ENCODE measurements around the gene MPL. TPM values are rescaled to one million over a fixed set of nuclear protein-coding genes. Genes with fewer than 3 reads are reported as not detected.

Gene MPL
- total and polyA plus RNA-seq, 4 donors: 0.03 to 1.0 TPM; not detected in 2

GRCh38 chr1:43349594-43350306 is 12.1 kb downstream of the MPL start:
- Histone ChIP-seq H3K9me3 (ENCODE audit: control insufficient read depth in 4 of 4, low read length in 3 of 4) (no peaks in the 10 kb centered on the region), H3K4me3 (ENCODE audit: low read depth in 1 of 3, low read length in 3 of 3) (peak overlapping the region; percentile 60 to 63 (median 62)), H3K36me3 (ENCODE audit: control insufficient read depth in 4 of 4, insufficient read depth in 3 of 4, low read depth in 1 of 4, low read length in 3 of 4) (no peaks in the 10 kb centered on the region), H3K4me1 (ENCODE audit: control insufficient read depth in 4 of 4, insufficient read depth in 4 of 4, low read length in 3 of 4) (peaks cover 0 to 14% (median 8%) of the 10 kb centered on the region in 4 donors), H3K27ac (ENCODE audit: low read depth in 1 of 2, low read length in 2 of 2) (peak overlapping the region; percentile 82 to 89), H3K27me3 (ENCODE audit: control insufficient read depth in 4 of 4, insufficient read depth in 4 of 4, low read length in 3 of 4) (no peaks in the 10 kb centered on the region), H3K9ac (ENCODE audit: low read depth in 1 of 2, low read length in 2 of 2) (peak overlapping the region in 1 of 2 donors; percentile 48)
- 54% methylated on average over 11 of the region's 11 CpGs for WGBS
- no peak for DNase-seq (ENCODE audit: low spot score)
- no peak for TF ChIP-seq YY1 (IDR thresholded peaks at IDR 0.05)
- peak in 1 of 2 donors; percentile 1 for TF ChIP-seq HNF4A (conservative IDR thresholded peaks at IDR 0.05)
- TF ChIP-seq, protein P1, sequence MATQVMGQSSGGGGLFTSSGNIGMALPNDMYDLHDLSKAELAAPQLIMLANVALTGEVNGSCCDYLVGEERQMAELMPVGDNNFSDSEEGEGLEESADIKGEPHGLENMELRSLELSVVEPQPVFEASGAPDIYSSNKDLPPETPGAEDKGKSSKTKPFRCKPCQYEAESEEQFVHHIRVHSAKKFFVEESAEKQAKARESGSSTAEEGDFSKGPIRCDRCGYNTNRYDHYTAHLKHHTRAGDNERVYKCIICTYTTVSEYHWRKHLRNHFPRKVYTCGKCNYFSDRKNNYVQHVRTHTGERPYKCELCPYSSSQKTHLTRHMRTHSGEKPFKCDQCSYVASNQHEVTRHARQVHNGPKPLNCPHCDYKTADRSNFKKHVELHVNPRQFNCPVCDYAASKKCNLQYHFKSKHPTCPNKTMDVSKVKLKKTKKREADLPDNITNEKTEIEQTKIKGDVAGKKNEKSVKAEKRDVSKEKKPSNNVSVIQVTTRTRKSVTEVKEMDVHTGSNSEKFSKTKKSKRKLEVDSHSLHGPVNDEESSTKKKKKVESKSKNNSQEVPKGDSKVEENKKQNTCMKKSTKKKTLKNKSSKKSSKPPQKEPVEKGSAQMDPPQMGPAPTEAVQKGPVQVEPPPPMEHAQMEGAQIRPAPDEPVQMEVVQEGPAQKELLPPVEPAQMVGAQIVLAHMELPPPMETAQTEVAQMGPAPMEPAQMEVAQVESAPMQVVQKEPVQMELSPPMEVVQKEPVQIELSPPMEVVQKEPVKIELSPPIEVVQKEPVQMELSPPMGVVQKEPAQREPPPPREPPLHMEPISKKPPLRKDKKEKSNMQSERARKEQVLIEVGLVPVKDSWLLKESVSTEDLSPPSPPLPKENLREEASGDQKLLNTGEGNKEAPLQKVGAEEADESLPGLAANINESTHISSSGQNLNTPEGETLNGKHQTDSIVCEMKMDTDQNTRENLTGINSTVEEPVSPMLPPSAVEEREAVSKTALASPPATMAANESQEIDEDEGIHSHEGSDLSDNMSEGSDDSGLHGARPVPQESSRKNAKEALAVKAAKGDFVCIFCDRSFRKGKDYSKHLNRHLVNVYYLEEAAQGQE (IDR thresholded peaks at IDR 0.05): no peak
- TF ChIP-seq FOXA1 (IDR thresholded peaks at IDR 0.05): no peak
- TF ChIP-seq GABPA (IDR thresholded peaks at IDR 0.05 in 1 of 2, conservative IDR thresholded peaks at IDR 0.05 in 1 of 2): no peak

DNA sequence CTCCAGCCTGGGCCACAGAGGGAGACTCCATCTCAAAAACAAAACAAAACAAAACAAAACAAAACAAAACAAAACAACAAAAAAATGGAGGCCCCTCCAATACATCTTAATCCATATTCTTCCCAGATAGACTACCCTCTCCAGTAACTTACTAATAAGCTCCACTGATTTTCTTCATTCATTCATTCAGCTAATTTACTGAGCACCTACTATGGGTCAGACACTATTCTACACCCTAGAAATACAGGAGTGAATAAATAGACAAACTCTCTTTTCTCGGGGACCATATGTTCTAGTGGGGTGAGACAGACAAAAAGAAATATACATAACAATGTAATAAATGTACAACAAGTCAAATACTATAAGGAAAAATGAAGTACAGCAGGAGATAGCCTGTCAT is 13.4 kb downstream of the MPL start:
- Histone ChIP-seq H3K4me3 (ENCODE audit: low read depth in 1 of 3, low read length in 3 of 3) (no peak overlapping the region), H3K4me1 (ENCODE audit: control insufficient read depth in 4 of 4, insufficient read depth in 4 of 4, low read length in 3 of 4) (peaks cover 0 to 10% (median 5%) of the 10 kb centered on the region in 4 donors), H3K27ac (ENCODE audit: low read depth in 1 of 2, low read length in 2 of 2) (no peak overlapping the region), H3K9me3 (ENCODE audit: control insufficient read depth in 4 of 4, low read length in 3 of 4) (no peaks in the 10 kb centered on the region), H3K36me3 (ENCODE audit: control insufficient read depth in 4 of 4, insufficient read depth in 3 of 4, low read depth in 1 of 4, low read length in 3 of 4) (no peaks in the 10 kb centered on the region), H3K27me3 (ENCODE audit: control insufficient read depth in 4 of 4, insufficient read depth in 4 of 4, low read length in 3 of 4) (no peaks in the 10 kb centered on the region), H3K9ac (ENCODE audit: low read depth in 1 of 2, low read length in 2 of 2) (no peak overlapping the region)
- no peak for DNase-seq (ENCODE audit: low spot score)
- 90% methylated on average over 1 of the region's 1 CpG for WGBS
- no peak for TF ChIP-seq YY1 (IDR thresholded peaks at IDR 0.05)
- TF ChIP-seq RXRA (IDR thresholded peaks at IDR 0.05): no peak
- no peak for TF ChIP-seq TAF1 (conservative IDR thresholded peaks at IDR 0.05)
- TF ChIP-seq FOXA2 (IDR thresholded peaks at IDR 0.05): no peak
- TF ChIP-seq ATF3 (IDR thresholded peaks at IDR 0.05): no peak
- no peak for TF ChIP-seq FOXA1 (IDR thresholded peaks at IDR 0.05)
- no peak for TF ChIP-seq JUND (IDR thresholded peaks at IDR 0.05)
- TF ChIP-seq NR2F2 (IDR thresholded peaks at IDR 0.05): no peak
- TF ChIP-seq SP1 (IDR thresholded peaks at IDR 0.05): no peak

- no peaks in the 10 kb centered on the region for H3K9me3 ChIP-seq (ENCODE audit: control insufficient read depth in 4 of 4, low read length in 3 of 4)
- H3K4me1 ChIP-seq (ENCODE audit: control insufficient read depth in 4 of 4, insufficient read depth in 4 of 4, low read length in 3 of 4): peaks cover 0 to 10% (median 5%) of the 10 kb centered on the region in 4 donors
- no peak overlapping the region for H3K9ac ChIP-seq (ENCODE audit: low read depth in 1 of 2, low read length in 2 of 2)
- TF ChIP-seq GABPA (IDR thresholded peaks at IDR 0.05 in 1 of 2, conservative IDR thresholded peaks at IDR 0.05 in 1 of 2): no peak
- no peak overlapping the region for H3K27ac ChIP-seq (ENCODE audit: low read depth in 1 of 2, low read length in 2 of 2)
- no peaks in the 10 kb centered on the region for H3K27me3 ChIP-seq (ENCODE audit: control insufficient read depth in 4 of 4, insufficient read depth in 4 of 4, low read length in 3 of 4)
- DNase-seq (ENCODE audit: low spot score): no peak
- no peak overlapping the region for H3K4me3 ChIP-seq (ENCODE audit: low read depth in 1 of 3, low read length in 3 of 3)
- 88% methylated on average over 10 of the region's 10 CpGs for WGBS
- H3K36me3 ChIP-seq (ENCODE audit: control insufficient read depth in 4 of 4, insufficient read depth in 3 of 4, low read depth in 1 of 4, low read length in 3 of 4): no peaks in the 10 kb centered on the region
Measured at GRCh38 chr1:43351421-43352350, 14.1 kb downstream of the MPL start.
